IMR-90 (cell line): ENCODE results near the gene SATL1. TPM values are rescaled to one million over a fixed set of nuclear protein-coding genes. Genes with fewer than 3 reads are reported as not detected.

Source experiments
- ATAC-seq: fragments of 200-7000 bp; cut with Tn5 transposase; 2 replicates; pipeline ENCODE4 v1.9.1; 2020; ENCODE audit warnings: low read depth, mild to moderate bottlenecking, moderate library complexity
- BruUV-seq: library from RNA; stranded (reverse); fragments of 400-500 nt; replicated peaks from 2 replicates; lab custom pipeline; 2021; lab: Mats Ljungman, UMichigan
- CTCF ChIA-PET: fragments of 300-600 bp; formaldehyde crosslinking; extraction: SDS; loops from one replicate; lab custom pipeline; 2021; ENCODE audit warnings: antibody characterized with exemption; lab: Yijun Ruan, JAX
- POLR2A ChIA-PET: fragments of 300-600 bp; sonication (Branson Sonifier 250); formaldehyde crosslinking; loops from one replicate; lab custom pipeline; 2022; ENCODE audit warnings: antibody characterized with exemption; ENCODE audit not compliant: unreplicated experiment; lab: Charles Lee
- DNase-seq: peaks from one replicate; pipeline ENCODE4 v3.0.0; 2013
- H2AFZ ChIP-seq: replicated peaks from 2 replicates; pipeline ENCODE3; 2013; ENCODE audit warnings: low read length, mild to moderate bottlenecking; ENCODE audit not compliant: poor library complexity
- H2AK5ac ChIP-seq: 2 replicates; pipeline ENCODE4 v1.6.1; 2013; ENCODE audit warnings: low read depth, low read length, inconsistent platforms
- H2AK9ac ChIP-seq: replicated peaks from 2 replicates; pipeline ENCODE3; 2013; ENCODE audit warnings: mild to moderate bottlenecking, low read depth, low read length, moderate library complexity; ENCODE audit not compliant: poor library complexity
- H2BK120ac ChIP-seq: 2 replicates; pipeline ENCODE4 v1.6.1; 2013; ENCODE audit warnings: low read depth, low read length, inconsistent platforms
- H2BK15ac ChIP-seq: 3 replicates; pipeline ENCODE4 v1.6.1; 2013; ENCODE audit warnings: low read depth, low read length, inconsistent platforms
- H2BK20ac ChIP-seq: 2 replicates; pipeline ENCODE4 v1.6.1; 2013; ENCODE audit warnings: low read depth, mild to moderate bottlenecking, inconsistent platforms, low read length, moderate library complexity
- H2BK5ac ChIP-seq: 2 replicates; pipeline ENCODE4 v1.6.1; 2013; ENCODE audit warnings: mild to moderate bottlenecking, low read depth, low read length, inconsistent platforms; ENCODE audit not compliant: poor library complexity, severe bottlenecking
- H3K14ac ChIP-seq: replicated peaks from 2 replicates; pipeline ENCODE4 v1.6.1; 2013; ENCODE audit warnings: low read depth, low read length, inconsistent platforms
- H3K18ac ChIP-seq: 2 replicates; pipeline ENCODE4 v1.6.1; 2013; ENCODE audit warnings: low read depth, low read length, control low read depth
- H3K23ac ChIP-seq: 2 replicates; pipeline ENCODE4 v1.6.1; 2013; ENCODE audit warnings: low read depth, low read length, inconsistent platforms
- H3K27ac ChIP-seq: 2 replicates; pipeline ENCODE4 v1.5.1; 2013; ENCODE audit warnings: mild to moderate bottlenecking, control low read depth, low read length; ENCODE audit not compliant: insufficient read depth
- H3K27me3 ChIP-seq: 2 replicates; pipeline ENCODE4 v1.6.1; 2013; ENCODE audit warnings: low read length; ENCODE audit not compliant: control insufficient read depth, insufficient read depth
- H3K36me3 ChIP-seq: 2 replicates; pipeline ENCODE4 v1.6.1; 2013; ENCODE audit warnings: low read length, mixed read lengths; ENCODE audit not compliant: control insufficient read depth, insufficient read depth
- H3K4ac ChIP-seq: 2 replicates; pipeline ENCODE4 v1.6.1; 2013; ENCODE audit warnings: low read depth, low read length, inconsistent platforms
- H3K4me1 ChIP-seq: 2 replicates; pipeline ENCODE4 v1.6.1; 2013; ENCODE audit warnings: low read length, mixed read lengths; ENCODE audit not compliant: control insufficient read depth, insufficient read depth
- H3K4me2 ChIP-seq: 2 replicates; pipeline ENCODE4 v1.6.1; 2013; ENCODE audit warnings: low read depth, mild to moderate bottlenecking, control low read depth, low read length, moderate library complexity
- H3K4me3 ChIP-seq: 2 replicates; pipeline ENCODE4 v1.5.1; 2013; ENCODE audit warnings: low read depth, mild to moderate bottlenecking, control low read depth, low read length, moderate library complexity; ENCODE audit not compliant: insufficient read depth
- H3K56ac ChIP-seq: 2 replicates; pipeline ENCODE4 v1.6.1; 2013; ENCODE audit warnings: low read length, inconsistent platforms; ENCODE audit not compliant: insufficient read depth; ENCODE audit errors: extremely low read depth
- H3K79me1 ChIP-seq, 2 experiments: 2 replicates each; pipeline ENCODE4 v1.6.1; 2013; ENCODE audit warnings: low read length in 2 of 2, inconsistent platforms in 1 of 2, low read depth in 1 of 2
- H3K9ac ChIP-seq: 2 replicates; pipeline ENCODE4 v1.6.1; 2013; ENCODE audit warnings: low read depth, low read length, control low read depth
- H3K9me1 ChIP-seq: 2 replicates; pipeline ENCODE4 v1.6.1; 2013; ENCODE audit warnings: low read length, inconsistent platforms; ENCODE audit not compliant: insufficient read depth
- H3K9me3 ChIP-seq: 2 replicates; pipeline ENCODE4 v1.6.1; 2013; ENCODE audit warnings: low read length; ENCODE audit not compliant: control insufficient read depth, insufficient read depth
- H4K20me1 ChIP-seq: 2 replicates; pipeline ENCODE4 v1.6.1; 2013; ENCODE audit warnings: low read length, inconsistent platforms; ENCODE audit not compliant: insufficient read depth
- H4K5ac ChIP-seq: 2 replicates; pipeline ENCODE4 v1.6.1; 2013; ENCODE audit warnings: mild to moderate bottlenecking, low read depth, low read length, control low read depth
- H4K8ac ChIP-seq, 2 experiments: 2 replicates each; pipeline ENCODE4 v1.6.1; 2013; ENCODE audit warnings: low read depth in 2 of 2, low read length in 2 of 2, control low read depth in 1 of 2, inconsistent platforms in 1 of 2
- H4K91ac ChIP-seq: 2 replicates; pipeline ENCODE4 v1.6.1; 2013; ENCODE audit warnings: low read depth, low read length, inconsistent platforms; ENCODE audit not compliant: insufficient read depth
- CEBPB ChIP-seq: IDR thresholded peaks from 2 replicates; pipeline ENCODE4 v1.6.1; 2012; ENCODE audit warnings: low read depth, low read length, improper control_type of control experiment
- FOS ChIP-seq: fragments of 150-350 bp; IDR thresholded peaks from 2 replicates; pipeline ENCODE4 v1.6.1; 2016; ENCODE audit warnings: low read depth, low read length
- POLR2A ChIP-seq: IDR thresholded peaks from 2 replicates; pipeline ENCODE4 v1.6.1; 2012; ENCODE audit warnings: mild to moderate bottlenecking, low read depth, low read length
- RAD21 ChIP-seq: IDR thresholded peaks from 2 replicates; pipeline ENCODE4 v1.6.1; 2012; ENCODE audit warnings: low read length, improper control_type of control experiment
- SMC3 ChIP-seq: fragments of 150-350 bp; IDR thresholded peaks from 2 replicates; pipeline ENCODE4 v1.6.1; 2016; ENCODE audit warnings: low read depth, mild to moderate bottlenecking, antibody characterized with exemption, low read length, moderate library complexity
- WGBS, 2 experiments: methylation state at CpG; one replicate each; pipeline versions ENCODE4 v1.1.5 to v1.1.7; 2013; ENCODE audit warnings: missing lambda C conversion rate in 2 of 2; ENCODE audit not compliant: insufficient read length in 1 of 2; ENCODE audit errors: extremely low coverage in 2 of 2; 5-methylcytosine and 5-hydroxymethylcytosine counted together
- dilution Hi-C: fragments of 300-500 bp; cut with HindIII; formaldehyde crosslinking; loops from one replicate; pipeline ENCODE4 v1.14.3; 2018; ENCODE audit warnings: low sequenced_read_pairs; ENCODE audit not compliant: unreplicated experiment
- in situ Hi-C: fragments of 300-500 bp; cut with MboI; formaldehyde crosslinking; loops from 3 replicates; pipeline ENCODE4 v1.14.3; 2019; ENCODE audit warnings: low sequenced_read_pairs, inconsistent platforms, mixed read lengths
- intact Hi-C: fragments of 100-400 bp; cut with micrococcal nuclease; formaldehyde crosslinking; loops from 2 replicates; pipeline ENCODE4 v1.10.0; 2022
- polyA plus RNA-seq, 3 experiments: library from polyadenylated mRNA; depleted of rRNA; stranded (reverse); fragments of >200 nt; gene quantifications; 2 replicates each; pipeline ENCODE4 v1.2.3, GENCODE V29; 2012; ENCODE audit warnings: low replicate concordance in 1 of 3
- total RNA-seq: library from RNA; depleted of rRNA; stranded (reverse); fragments of >200 nt; gene quantifications from 2 replicates; pipeline ENCODE4 v1.2.3, GENCODE V29; 2012
- TF ChIP-seq, protein P1 (sequence below): fragments of 150-350 bp; IDR thresholded peaks from 2 replicates; pipeline ENCODE4 v1.6.1; 2016; ENCODE audit warnings: low read depth, mild to moderate bottlenecking, low read length, moderate library complexity, borderline replicate concordance
- TF ChIP-seq, protein P2 (sequence below): conservative IDR thresholded peaks from 2 replicates; pipeline ENCODE4 v1.5.1; 2012; ENCODE audit warnings: mild to moderate bottlenecking, low read depth, low read length, improper control_type of control experiment

Gene SATL1
- total and polyA plus RNA-seq, 2 of the 4 experiments (the other 2 are of a cell fraction) = not detected

DNA sequence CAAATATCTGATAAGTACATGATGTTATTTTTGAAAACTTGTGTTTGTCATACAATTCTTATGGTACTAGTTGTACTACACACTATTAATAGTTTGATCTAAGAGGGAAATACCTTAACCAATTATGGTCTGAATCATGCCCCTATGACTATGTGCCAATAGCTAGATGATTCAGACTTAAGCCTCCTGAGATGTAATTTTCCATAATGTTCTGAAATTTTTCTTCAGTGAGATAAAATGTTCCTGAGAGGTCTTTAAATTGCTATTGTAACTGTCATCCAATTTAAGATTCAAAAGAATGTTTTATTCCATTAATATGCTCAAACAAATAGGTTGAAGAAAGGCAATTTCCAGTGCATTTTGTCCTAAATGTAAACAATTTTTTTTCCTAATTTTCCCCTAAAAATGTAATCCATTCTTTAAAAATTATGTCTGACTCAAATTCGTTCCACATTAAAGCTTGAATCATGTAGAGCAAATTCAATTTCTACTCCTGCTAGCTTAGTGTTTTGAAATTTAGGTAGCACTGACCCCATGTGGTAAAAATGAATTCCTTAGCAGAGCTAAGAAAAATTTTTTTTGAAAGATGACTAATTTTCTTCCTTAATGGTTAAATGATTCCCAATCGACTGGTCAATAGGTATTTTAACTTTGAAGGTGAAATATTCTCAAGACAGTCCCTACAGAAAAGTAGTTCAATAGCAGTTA, 190.8 kb downstream of the SATL1 start:
- 0 out of 4 replicates have a peak, but pooled peaks cover 0 to 4% of the 10 kb centered on the region in 2 experiments for H3K79me1 ChIP-seq
- in situ Hi-C loops = no loop called here
- no peak for TF ChIP-seq POLR2A
- TF ChIP-seq, protein P1, sequence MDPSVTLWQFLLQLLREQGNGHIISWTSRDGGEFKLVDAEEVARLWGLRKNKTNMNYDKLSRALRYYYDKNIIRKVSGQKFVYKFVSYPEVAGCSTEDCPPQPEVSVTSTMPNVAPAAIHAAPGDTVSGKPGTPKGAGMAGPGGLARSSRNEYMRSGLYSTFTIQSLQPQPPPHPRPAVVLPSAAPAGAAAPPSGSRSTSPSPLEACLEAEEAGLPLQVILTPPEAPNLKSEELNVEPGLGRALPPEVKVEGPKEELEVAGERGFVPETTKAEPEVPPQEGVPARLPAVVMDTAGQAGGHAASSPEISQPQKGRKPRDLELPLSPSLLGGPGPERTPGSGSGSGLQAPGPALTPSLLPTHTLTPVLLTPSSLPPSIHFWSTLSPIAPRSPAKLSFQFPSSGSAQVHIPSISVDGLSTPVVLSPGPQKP = no peak
- 0 out of 2 replicates have a peak, but pooled peaks have one; percentile 19 for TF ChIP-seq SMC3
- peak; percentile 51 for TF ChIP-seq RAD21
- TF ChIP-seq, protein P2, sequence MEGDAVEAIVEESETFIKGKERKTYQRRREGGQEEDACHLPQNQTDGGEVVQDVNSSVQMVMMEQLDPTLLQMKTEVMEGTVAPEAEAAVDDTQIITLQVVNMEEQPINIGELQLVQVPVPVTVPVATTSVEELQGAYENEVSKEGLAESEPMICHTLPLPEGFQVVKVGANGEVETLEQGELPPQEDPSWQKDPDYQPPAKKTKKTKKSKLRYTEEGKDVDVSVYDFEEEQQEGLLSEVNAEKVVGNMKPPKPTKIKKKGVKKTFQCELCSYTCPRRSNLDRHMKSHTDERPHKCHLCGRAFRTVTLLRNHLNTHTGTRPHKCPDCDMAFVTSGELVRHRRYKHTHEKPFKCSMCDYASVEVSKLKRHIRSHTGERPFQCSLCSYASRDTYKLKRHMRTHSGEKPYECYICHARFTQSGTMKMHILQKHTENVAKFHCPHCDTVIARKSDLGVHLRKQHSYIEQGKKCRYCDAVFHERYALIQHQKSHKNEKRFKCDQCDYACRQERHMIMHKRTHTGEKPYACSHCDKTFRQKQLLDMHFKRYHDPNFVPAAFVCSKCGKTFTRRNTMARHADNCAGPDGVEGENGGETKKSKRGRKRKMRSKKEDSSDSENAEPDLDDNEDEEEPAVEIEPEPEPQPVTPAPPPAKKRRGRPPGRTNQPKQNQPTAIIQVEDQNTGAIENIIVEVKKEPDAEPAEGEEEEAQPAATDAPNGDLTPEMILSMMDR = peak; percentile 53
- TF ChIP-seq FOS = peak; percentile 38; the same call in 1 of the 2 replicates
- TF ChIP-seq CEBPB = peak; percentile 82
- H2BK5ac ChIP-seq = peak overlapping the region; percentile 91
- peak overlapping the region; percentile 44; the same call in 1 of the 2 replicates for H3K9ac ChIP-seq
- H2BK120ac ChIP-seq = peak overlapping the region; percentile 23; the same call in 1 of the 2 replicates
- ATAC-seq (peak; percentile 81), DNase-seq (peak; percentile 86)
- peak overlapping the region; percentile 51 for H3K56ac ChIP-seq
- no peak overlapping the region for H3K4me3 ChIP-seq
- H2BK20ac ChIP-seq = no peak overlapping the region
- no peak overlapping the region for H3K14ac ChIP-seq
- no peak overlapping the region for H2AFZ ChIP-seq
- H3K18ac ChIP-seq = no peak overlapping the region
- no peaks in the 10 kb centered on the region for H3K27me3 ChIP-seq
- H2AK9ac ChIP-seq = no peak overlapping the region
- ChIA-PET CTCF (interaction anchor here (0.7 kb wide), 1 partner anchor 323 kb away, joined by 3 read pairs; no protein-coding TSS in a partner anchor), POLR2A (no interaction called here)
- intact Hi-C loops = loop anchor here (1.0 to 10.0 kb wide), 3 partner anchors 323 to 1138 kb away; no protein-coding TSS in a partner anchor
- dilution Hi-C loops = no loop called here
- H4K5ac ChIP-seq = no peak overlapping the region
- H3K23ac ChIP-seq = peak overlapping the region; percentile 59; the same call in 1 of the 2 replicates
- no peak overlapping the region; the same call in 1 of the 2 replicates for H3K4ac ChIP-seq
- H3K4me2 ChIP-seq = peak overlapping the region; percentile 22; the same call in 1 of the 2 replicates
- no peaks in the 10 kb centered on the region for H3K36me3 ChIP-seq
- H3K27ac ChIP-seq = peak overlapping the region; percentile 49; the same call in 1 of the 2 replicates
- no peak overlapping the region for H2AK5ac ChIP-seq
- H4K20me1 ChIP-seq = no peaks in the 10 kb centered on the region
- H4K8ac ChIP-seq = peak overlapping the region; percentile 27 to 35; a peak in 1 of 4 replicates
- no peak overlapping the region for H2BK15ac ChIP-seq
- no peaks in the 10 kb centered on the region for H3K9me3 ChIP-seq
- no TSS peak for BruUV-seq
- no peaks in the 10 kb centered on the region for H3K4me1 ChIP-seq
- no peak overlapping the region for H4K91ac ChIP-seq
- WGBS, 2 experiments = no CpG with 5 or more reads among the region's 2 CpGs
- H3K9me1 ChIP-seq = no peaks in the 10 kb centered on the region
